ENCODE data around the gene KMT2C. TPM values are rescaled to one million over a fixed set of nuclear protein-coding genes. Genes with fewer than 3 reads are reported as not detected.
"Not testable (repeated sequence)": the region's sequence is repeated elsewhere in the genome, so short reads cannot be mapped to it uniquely, and the experiment has no call there.

Gene KMT2C
- total RNA-seq, 3 donors from 2014 or later (not counting 1 experiment from before 2014, with no cell fraction given), result 159 to 177 (median 167) TPM

DNA sequence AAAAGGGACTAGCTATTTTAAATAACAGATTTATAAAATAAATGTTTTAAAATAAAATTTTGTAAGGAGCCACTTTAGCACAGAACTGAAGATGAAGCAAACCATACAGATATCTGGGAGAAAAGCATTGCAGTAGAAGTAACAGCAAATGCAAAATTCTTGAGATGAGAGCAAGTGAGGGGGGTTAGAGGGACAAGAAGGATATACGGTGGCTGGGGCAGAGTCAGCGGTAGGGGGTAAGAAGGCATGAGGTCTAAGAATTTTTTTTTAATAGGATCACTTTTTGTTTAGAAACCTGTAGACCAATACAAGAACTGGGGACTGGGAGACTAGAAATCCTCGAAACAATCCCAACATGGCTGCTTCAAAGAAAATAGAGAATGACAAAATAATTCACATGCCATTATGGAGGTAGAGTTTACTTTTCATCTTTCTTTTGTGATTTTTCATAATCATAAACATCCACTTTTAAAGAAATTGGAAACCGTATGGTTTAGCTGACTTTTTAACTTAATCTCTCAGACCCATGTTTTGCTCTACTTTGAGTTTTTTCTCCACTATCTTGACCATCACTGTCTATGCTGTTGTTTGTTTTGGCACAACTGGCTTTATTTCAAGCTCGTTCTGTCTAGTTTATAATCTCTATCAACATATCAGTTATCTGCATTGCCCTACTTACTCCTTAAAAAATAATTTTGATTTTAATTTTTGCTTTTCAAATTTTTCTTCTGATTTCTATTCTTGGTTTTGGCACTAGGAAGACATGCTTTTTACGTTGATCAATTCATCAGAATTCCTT lies 73.5 kb downstream of the KMT2C start:
- no peaks in the 10 kb centered on the region for H3K27me3 ChIP-seq (ENCODE audit: control insufficient read depth, insufficient read depth, low read length)
- H3K27ac ChIP-seq (ENCODE audit: low read length), result no peak overlapping the region
- intact Hi-C loops (cut with micrococcal nuclease), result no loop called here
- no peak overlapping the region for H3K4me3 ChIP-seq (ENCODE audit: low read length)
- peaks cover 0 to 2% of the 10 kb centered on the region in 2 donors for H3K9me3 Mint-ChIP-seq
- no peaks in the 10 kb centered on the region for H3K36me3 Mint-ChIP-seq
- no peak overlapping the region for H3K4me3 Mint-ChIP-seq
- DNase-seq (no peak), ATAC-seq (no peak)
- H3K4me1 ChIP-seq (ENCODE audit: control insufficient read depth, insufficient read depth, low read length), result peaks cover 4% of the 10 kb centered on the region
- H3K27me3 Mint-ChIP-seq (ENCODE audit: low read depth in 2 of 2), result no peaks in the 10 kb centered on the region
- WGBS (ENCODE audit: insufficient coverage), result 89% methylated on average over 5 of the region's 6 CpGs
- H3K27ac Mint-ChIP-seq, result peak overlapping the region in 1 of 2 donors; percentile 35
- no peaks in the 10 kb centered on the region for H3K9me3 ChIP-seq (ENCODE audit: control insufficient read depth, insufficient read depth, low read length)
- peaks cover 38 to 39% of the 10 kb centered on the region in 2 donors for H3K4me1 Mint-ChIP-seq
- H3K36me3 ChIP-seq (ENCODE audit: control insufficient read depth, insufficient read depth, low read length), result peaks cover 3% of the 10 kb centered on the region
- TF ChIP-seq, protein P1, sequence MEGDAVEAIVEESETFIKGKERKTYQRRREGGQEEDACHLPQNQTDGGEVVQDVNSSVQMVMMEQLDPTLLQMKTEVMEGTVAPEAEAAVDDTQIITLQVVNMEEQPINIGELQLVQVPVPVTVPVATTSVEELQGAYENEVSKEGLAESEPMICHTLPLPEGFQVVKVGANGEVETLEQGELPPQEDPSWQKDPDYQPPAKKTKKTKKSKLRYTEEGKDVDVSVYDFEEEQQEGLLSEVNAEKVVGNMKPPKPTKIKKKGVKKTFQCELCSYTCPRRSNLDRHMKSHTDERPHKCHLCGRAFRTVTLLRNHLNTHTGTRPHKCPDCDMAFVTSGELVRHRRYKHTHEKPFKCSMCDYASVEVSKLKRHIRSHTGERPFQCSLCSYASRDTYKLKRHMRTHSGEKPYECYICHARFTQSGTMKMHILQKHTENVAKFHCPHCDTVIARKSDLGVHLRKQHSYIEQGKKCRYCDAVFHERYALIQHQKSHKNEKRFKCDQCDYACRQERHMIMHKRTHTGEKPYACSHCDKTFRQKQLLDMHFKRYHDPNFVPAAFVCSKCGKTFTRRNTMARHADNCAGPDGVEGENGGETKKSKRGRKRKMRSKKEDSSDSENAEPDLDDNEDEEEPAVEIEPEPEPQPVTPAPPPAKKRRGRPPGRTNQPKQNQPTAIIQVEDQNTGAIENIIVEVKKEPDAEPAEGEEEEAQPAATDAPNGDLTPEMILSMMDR (IDR thresholded peaks at IDR 0.05), result no peak

DNA sequence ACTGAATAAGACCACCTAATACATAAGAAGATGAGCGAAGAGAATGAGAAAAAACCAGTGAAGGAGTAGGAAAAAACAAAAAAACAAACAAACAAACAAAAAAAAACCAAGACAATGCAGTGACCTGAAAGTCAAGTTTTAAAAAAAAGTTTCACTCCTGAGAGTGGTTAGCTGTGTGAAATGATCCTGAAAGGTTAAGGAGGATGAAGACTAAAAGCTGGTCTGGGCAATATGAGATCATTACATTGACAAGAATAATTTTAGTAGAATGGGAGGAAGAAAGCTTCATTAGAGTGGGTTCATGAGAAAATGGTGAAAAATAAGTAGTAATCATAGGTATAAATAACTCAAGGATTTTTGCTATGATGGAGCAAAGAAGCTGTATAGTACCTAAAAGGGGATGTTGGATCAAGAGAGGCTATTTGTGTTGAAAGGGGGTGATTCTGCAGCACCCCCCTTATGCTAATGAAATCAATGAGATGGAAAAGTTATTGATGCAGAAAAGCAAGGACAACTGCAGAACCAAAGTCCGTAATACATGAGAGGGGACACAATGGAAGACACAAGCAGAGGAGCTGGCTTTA lies 80.2 kb downstream of the KMT2C start:
- peaks cover 8% of the 10 kb centered on the region for H3K36me3 ChIP-seq (ENCODE audit: control insufficient read depth, insufficient read depth, low read length)
- Mint-ChIP-seq H3K36me3 (no peaks in the 10 kb centered on the region), H3K27ac (peak overlapping the region in 1 of 2 donors; percentile 6), H3K27me3 (ENCODE audit: low read depth in 2 of 2) (no peaks in the 10 kb centered on the region), H3K9me3 (no peaks in the 10 kb centered on the region), H3K4me1 (peaks cover 26% of the 10 kb centered on the region in 2 donors), H3K4me3 (no peak overlapping the region)
- no peak for DNase-seq
- WGBS (ENCODE audit: insufficient coverage), result 85% methylated on average over 1 of the region's 2 CpGs
- no peaks in the 10 kb centered on the region for H3K27me3 ChIP-seq (ENCODE audit: control insufficient read depth, insufficient read depth, low read length)
- H3K27ac ChIP-seq (ENCODE audit: low read length), result no peak overlapping the region
- intact Hi-C loops (cut with micrococcal nuclease), result no loop called here
- no peaks in the 10 kb centered on the region for H3K4me1 ChIP-seq (ENCODE audit: control insufficient read depth, insufficient read depth, low read length)
- no peak for ATAC-seq
- no peak overlapping the region for H3K4me3 ChIP-seq (ENCODE audit: low read length)
- TF ChIP-seq, protein P1 (IDR thresholded peaks at IDR 0.05), result no peak
- no peaks in the 10 kb centered on the region for H3K9me3 ChIP-seq (ENCODE audit: control insufficient read depth, insufficient read depth, low read length)

DNA sequence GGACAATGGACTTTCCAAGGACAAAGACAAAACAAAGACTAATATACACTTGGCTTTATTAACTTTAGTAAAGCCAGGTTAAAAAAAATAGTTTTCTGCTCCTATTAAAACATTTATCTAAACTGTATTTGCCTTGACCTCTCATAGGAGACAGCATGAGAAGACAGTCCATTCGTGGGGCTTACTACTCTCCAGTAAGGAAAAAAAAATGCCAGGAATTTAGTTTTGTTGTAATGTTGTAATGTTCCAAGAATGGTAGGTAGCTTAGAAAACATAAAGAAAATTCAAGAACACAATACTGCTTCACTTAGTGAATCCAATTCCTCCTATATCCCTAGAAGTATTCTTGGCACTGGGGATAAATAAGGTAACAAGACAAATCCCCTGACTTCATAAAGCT lies 81.7 kb downstream of the KMT2C start:
- intact Hi-C loops (cut with micrococcal nuclease), result no loop called here
- Mint-ChIP-seq H3K4me1 (peaks cover 26 to 28% of the 10 kb centered on the region in 2 donors), H3K4me3 (no peak overlapping the region), H3K9me3 (no peaks in the 10 kb centered on the region), H3K27me3 (ENCODE audit: low read depth in 2 of 2) (no peaks in the 10 kb centered on the region), H3K27ac (peak overlapping the region in 1 of 2 donors; percentile 26), H3K36me3 (no peaks in the 10 kb centered on the region)
- ATAC-seq (no peak), DNase-seq (no peak)
- H3K4me1 ChIP-seq (ENCODE audit: control insufficient read depth, insufficient read depth, low read length), result no peaks in the 10 kb centered on the region
- TF ChIP-seq, protein P1 (IDR thresholded peaks at IDR 0.05), result no peak
- 100% methylated on average over 1 of the region's 1 CpG for WGBS (ENCODE audit: insufficient coverage)
- H3K27me3 ChIP-seq (ENCODE audit: control insufficient read depth, insufficient read depth, low read length), result no peaks in the 10 kb centered on the region
- H3K27ac ChIP-seq (ENCODE audit: low read length), result no peak overlapping the region
- H3K9me3 ChIP-seq (ENCODE audit: control insufficient read depth, insufficient read depth, low read length), result no peaks in the 10 kb centered on the region
- H3K4me3 ChIP-seq (ENCODE audit: low read length), result no peak overlapping the region
- H3K36me3 ChIP-seq (ENCODE audit: control insufficient read depth, insufficient read depth, low read length), result peaks cover 13% of the 10 kb centered on the region

- H3K27ac Mint-ChIP-seq; H3K4me3 Mint-ChIP-seq; H3K4me3 ChIP-seq (ENCODE audit: low read length); H3K9me3 Mint-ChIP-seq; intact Hi-C loops (cut with micrococcal nuclease); ATAC-seq; H3K9me3 ChIP-seq (ENCODE audit: control insufficient read depth, insufficient read depth, low read length); H3K36me3 Mint-ChIP-seq; H3K4me1 ChIP-seq (ENCODE audit: control insufficient read depth, insufficient read depth, low read length); H3K27me3 ChIP-seq (ENCODE audit: control insufficient read depth, insufficient read depth, low read length); H3K27ac ChIP-seq (ENCODE audit: low read length); DNase-seq; H3K27me3 Mint-ChIP-seq (ENCODE audit: low read depth in 2 of 2): not testable (repeated sequence)
- H3K4me1 Mint-ChIP-seq, result peaks cover 26 to 32% of the 10 kb centered on the region in 2 donors
- 100% methylated on average over 4 of the region's 5 CpGs for WGBS (ENCODE audit: insufficient coverage)
- peaks cover 13% of the 10 kb centered on the region for H3K36me3 ChIP-seq (ENCODE audit: control insufficient read depth, insufficient read depth, low read length)
Observed at GRCh38 chr7:152353281-152353680, 82.5 kb downstream of the KMT2C start.

DNA sequence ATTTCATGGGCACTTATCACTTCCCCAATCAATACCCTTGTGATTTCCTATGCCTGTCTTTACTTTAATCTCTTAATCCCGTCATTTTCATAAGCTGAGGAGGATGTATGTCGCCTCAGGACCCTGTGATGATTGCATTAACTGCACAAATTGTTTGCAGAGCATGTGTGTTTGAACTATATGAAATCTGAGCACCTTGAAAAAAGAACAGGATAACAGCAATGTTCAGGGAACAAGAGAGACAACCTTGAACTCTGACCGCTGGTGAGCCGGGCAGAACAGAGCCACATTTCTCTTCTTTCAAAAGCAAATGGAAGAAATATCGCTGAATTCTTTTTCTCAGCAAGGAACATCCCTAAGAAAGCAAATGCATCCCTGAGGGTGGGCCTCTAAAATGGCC lies 84.1 kb downstream of the KMT2C start:
- peaks cover 31 to 34% of the 10 kb centered on the region in 2 donors for H3K4me1 Mint-ChIP-seq
- H3K27ac Mint-ChIP-seq; ATAC-seq; H3K9me3 ChIP-seq (ENCODE audit: control insufficient read depth, insufficient read depth, low read length); H3K27me3 ChIP-seq (ENCODE audit: control insufficient read depth, insufficient read depth, low read length); H3K9me3 Mint-ChIP-seq; H3K4me3 ChIP-seq (ENCODE audit: low read length); DNase-seq; intact Hi-C loops (cut with micrococcal nuclease); H3K27me3 Mint-ChIP-seq (ENCODE audit: low read depth in 2 of 2); H3K4me1 ChIP-seq (ENCODE audit: control insufficient read depth, insufficient read depth, low read length); H3K36me3 Mint-ChIP-seq; H3K27ac ChIP-seq (ENCODE audit: low read length); H3K4me3 Mint-ChIP-seq: not testable (repeated sequence)
- peaks cover 12% of the 10 kb centered on the region for H3K36me3 ChIP-seq (ENCODE audit: control insufficient read depth, insufficient read depth, low read length)
- WGBS (ENCODE audit: insufficient coverage), result 97% methylated on average over 5 of the region's 5 CpGs

Measured in natural killer cell (primary cell).